KMS-11 (cell line): ENCODE data around the gene OR6J1.
"Not testable (repeated sequence)": the region's sequence is repeated elsewhere in the genome, so short reads cannot be mapped to it uniquely, and the experiment has no call there.

Experiments
- H2AFZ ChIP-seq: fragments of 200-600 bp; sonication (generic); 2 replicates; pipeline ENCODE4 v1.6.1; 2016; ENCODE audit warnings: antibody characterized with exemption, mixed run types, low read depth
- H3K27ac ChIP-seq: fragments of 200-600 bp; sonication (generic); 2 replicates; pipeline ENCODE4 v1.6.1; 2016; ENCODE audit warnings: mild to moderate bottlenecking, mixed run types
- H3K27me3 ChIP-seq: fragments of 200-600 bp; sonication (generic); 2 replicates; pipeline ENCODE4 v1.6.1; 2017; ENCODE audit warnings: mild to moderate bottlenecking, low read depth, mixed run types, moderate library complexity; ENCODE audit not compliant: insufficient read depth
- H3K36me3 ChIP-seq: fragments of 200-600 bp; sonication (generic); 2 replicates; pipeline ENCODE4 v1.6.1; 2017; ENCODE audit warnings: mild to moderate bottlenecking, mixed run types; ENCODE audit not compliant: insufficient read depth
- H3K4me1 ChIP-seq: fragments of 200-600 bp; sonication (generic); 2 replicates; pipeline ENCODE4 v1.6.1; 2016; ENCODE audit warnings: mild to moderate bottlenecking, low read depth, mixed run types; ENCODE audit not compliant: poor library complexity, severe bottlenecking
- H3K4me2 ChIP-seq: fragments of 200-600 bp; sonication (generic); 2 replicates; pipeline ENCODE4 v1.7.0; 2016; ENCODE audit warnings: mild to moderate bottlenecking, mixed run types
- H3K4me3 ChIP-seq: fragments of 200-600 bp; sonication (generic); IDR thresholded peaks from 2 replicates; pipeline ENCODE4 v1.6.1; 2017; ENCODE audit warnings: low read depth, low read length, mixed read lengths; ENCODE audit not compliant: insufficient read depth
- H3K79me2 ChIP-seq: fragments of 200-600 bp; sonication (generic); 2 replicates; pipeline ENCODE4 v1.6.1; 2016; ENCODE audit warnings: low read depth, mixed run types; ENCODE audit not compliant: insufficient read depth
- H3K9ac ChIP-seq: fragments of 200-600 bp; sonication (generic); 2 replicates; pipeline ENCODE4 v1.6.1; 2016; ENCODE audit warnings: mild to moderate bottlenecking, mixed run types
- H4K20me1 ChIP-seq: fragments of 200-600 bp; sonication (generic); 2 replicates; pipeline ENCODE4 v1.6.1; 2016; ENCODE audit warnings: mild to moderate bottlenecking, mixed run types; ENCODE audit not compliant: insufficient read depth
- TF ChIP-seq, protein P1 (sequence below): fragments of 200-600 bp; sonication (generic); conservative IDR thresholded peaks from 2 replicates; pipeline ENCODE4 v1.6.1; 2017; ENCODE audit warnings: low read depth, mild to moderate bottlenecking, antibody characterized with exemption, low read length, moderate library complexity, mixed read lengths

The OR6J1 gene

GRCh38 chr14:22640192-22640591 lies 4.0 kb downstream of the OR6J1 start:
- Histone ChIP-seq H3K4me2 (no peak overlapping the region), H3K27me3 (no peaks in the 10 kb centered on the region), H4K20me1 (no peaks in the 10 kb centered on the region), H3K4me1 (peaks cover 6% of the 10 kb centered on the region), H2AFZ (no peak overlapping the region), H3K9ac (no peak overlapping the region), H3K27ac (no peak overlapping the region), H3K4me3 (no peak overlapping the region), H3K36me3 (no peaks in the 10 kb centered on the region), H3K79me2 (no peaks in the 10 kb centered on the region)
- TF ChIP-seq, protein P1, sequence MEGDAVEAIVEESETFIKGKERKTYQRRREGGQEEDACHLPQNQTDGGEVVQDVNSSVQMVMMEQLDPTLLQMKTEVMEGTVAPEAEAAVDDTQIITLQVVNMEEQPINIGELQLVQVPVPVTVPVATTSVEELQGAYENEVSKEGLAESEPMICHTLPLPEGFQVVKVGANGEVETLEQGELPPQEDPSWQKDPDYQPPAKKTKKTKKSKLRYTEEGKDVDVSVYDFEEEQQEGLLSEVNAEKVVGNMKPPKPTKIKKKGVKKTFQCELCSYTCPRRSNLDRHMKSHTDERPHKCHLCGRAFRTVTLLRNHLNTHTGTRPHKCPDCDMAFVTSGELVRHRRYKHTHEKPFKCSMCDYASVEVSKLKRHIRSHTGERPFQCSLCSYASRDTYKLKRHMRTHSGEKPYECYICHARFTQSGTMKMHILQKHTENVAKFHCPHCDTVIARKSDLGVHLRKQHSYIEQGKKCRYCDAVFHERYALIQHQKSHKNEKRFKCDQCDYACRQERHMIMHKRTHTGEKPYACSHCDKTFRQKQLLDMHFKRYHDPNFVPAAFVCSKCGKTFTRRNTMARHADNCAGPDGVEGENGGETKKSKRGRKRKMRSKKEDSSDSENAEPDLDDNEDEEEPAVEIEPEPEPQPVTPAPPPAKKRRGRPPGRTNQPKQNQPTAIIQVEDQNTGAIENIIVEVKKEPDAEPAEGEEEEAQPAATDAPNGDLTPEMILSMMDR = no peak

- not testable (repeated sequence) for H3K4me2 ChIP-seq, H3K79me2 ChIP-seq, H3K4me1 ChIP-seq, H3K36me3 ChIP-seq, H3K27ac ChIP-seq, H2AFZ ChIP-seq, H3K4me3 ChIP-seq, H3K27me3 ChIP-seq, H4K20me1 ChIP-seq, H3K9ac ChIP-seq
Measured at GRCh38 chr14:22635980-22636379, 8.2 kb downstream of the OR6J1 start.

GRCh38 chr14:22634233-22634900 lies 9.8 kb downstream of the OR6J1 start:
- no peaks in the 10 kb centered on the region for H3K4me1 ChIP-seq
- H2AFZ ChIP-seq = no peak overlapping the region
- no peaks in the 10 kb centered on the region for H3K27me3 ChIP-seq
- H3K27ac ChIP-seq = no peak overlapping the region
- no peak overlapping the region for H3K4me2 ChIP-seq
- no peaks in the 10 kb centered on the region for H3K79me2 ChIP-seq
- no peaks in the 10 kb centered on the region for H4K20me1 ChIP-seq
- H3K9ac ChIP-seq = no peak overlapping the region
- no peak overlapping the region for H3K4me3 ChIP-seq
- no peaks in the 10 kb centered on the region for H3K36me3 ChIP-seq
- TF ChIP-seq, protein P1 = no peak

DNA sequence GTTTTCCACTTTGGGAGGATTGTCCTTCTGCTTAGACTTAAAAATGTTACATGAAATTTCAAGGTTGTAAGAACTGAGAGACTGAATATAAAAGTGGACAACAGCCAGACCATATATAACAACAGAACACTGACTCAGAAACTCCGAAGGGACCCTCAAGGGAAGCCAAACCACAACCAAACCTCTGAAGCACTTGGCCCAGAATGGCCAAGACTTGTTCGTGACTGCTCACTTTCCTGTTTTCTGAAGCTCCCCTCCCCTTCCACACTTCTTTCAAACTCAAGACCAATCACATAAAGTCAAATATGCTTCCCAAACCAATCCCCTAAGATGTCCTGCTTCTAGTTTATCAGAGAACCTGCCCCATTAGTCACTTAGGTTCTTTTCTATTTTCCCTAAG lies 13.7 kb downstream of the OR6J1 start:
- no peak overlapping the region for H3K4me2 ChIP-seq
- no peak overlapping the region for H3K27ac ChIP-seq

DNA sequence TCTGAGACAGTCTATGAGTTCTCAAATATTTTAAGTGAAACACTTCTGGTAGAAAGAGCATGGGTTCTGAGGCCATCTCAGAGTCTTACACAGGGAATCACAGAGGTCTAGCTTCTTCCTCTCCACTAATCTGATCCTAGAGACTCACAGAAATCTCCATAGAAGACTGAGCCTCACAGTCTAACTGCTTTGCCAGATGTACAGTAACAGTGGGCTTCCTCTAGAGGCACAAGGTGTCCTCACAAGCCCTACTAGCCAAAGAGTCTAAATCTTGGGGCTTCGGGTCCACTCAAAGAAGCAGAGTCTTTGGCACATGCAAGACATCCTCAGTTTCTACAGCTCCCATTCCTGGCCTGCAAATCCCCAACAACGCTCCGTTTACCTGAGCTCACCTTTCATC lies 14.1 kb downstream of the OR6J1 start:
- H3K36me3 ChIP-seq = no peaks in the 10 kb centered on the region
- no peak overlapping the region for H3K27ac ChIP-seq
- H3K79me2 ChIP-seq = no peaks in the 10 kb centered on the region
- H2AFZ ChIP-seq = no peak overlapping the region
- no peaks in the 10 kb centered on the region for H3K4me1 ChIP-seq
- no peaks in the 10 kb centered on the region for H3K27me3 ChIP-seq
- no peak overlapping the region for H3K9ac ChIP-seq
- no peak overlapping the region for H3K4me3 ChIP-seq
- no peaks in the 10 kb centered on the region for H4K20me1 ChIP-seq
- no peak overlapping the region for H3K4me2 ChIP-seq
- TF ChIP-seq, protein P1 = no peak

More for the DNA sequence above, 13.7 kb downstream of the OR6J1 start:
- H3K4me3 ChIP-seq = no peak overlapping the region
- H3K79me2 ChIP-seq = no peaks in the 10 kb centered on the region
- H4K20me1 ChIP-seq = no peaks in the 10 kb centered on the region
- TF ChIP-seq, protein P1 = no peak
- no peak overlapping the region for H3K9ac ChIP-seq
- no peaks in the 10 kb centered on the region for H3K4me1 ChIP-seq
- no peaks in the 10 kb centered on the region for H3K36me3 ChIP-seq
- no peak overlapping the region for H2AFZ ChIP-seq
- H3K27me3 ChIP-seq = no peaks in the 10 kb centered on the region
